GM19035 (cell line): ENCODE measurements around the gene KLK11.

Experiments
- ATAC-seq: cut with Tn5 transposase; IDR thresholded peaks from one replicate; pipeline ENCODE4 v1.9.1; 2021; ENCODE audit not compliant: unreplicated experiment

Gene KLK11

DNA sequence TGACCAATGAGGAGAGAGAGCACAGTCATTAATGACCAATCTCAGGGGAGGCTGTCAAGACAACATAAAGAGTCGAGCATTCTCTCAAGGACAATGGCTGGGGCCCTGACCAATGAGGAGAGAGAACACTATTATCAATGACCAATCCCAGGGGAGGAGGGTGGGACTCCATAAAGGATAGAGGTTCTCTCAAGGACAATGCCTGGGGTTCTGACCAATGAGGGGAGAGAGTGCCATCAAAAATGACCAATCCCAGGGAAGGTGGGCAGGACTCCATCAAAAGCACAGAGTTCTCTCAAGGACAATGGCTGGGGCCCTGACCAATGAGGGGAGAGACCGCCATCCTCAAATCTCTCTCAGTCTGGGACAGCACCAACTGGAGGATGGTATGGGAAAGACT is 3.3 kb upstream of the KLK11 start:
- no peak for ATAC-seq

GRCh38 chr19:51027873-51028272 is 1.5 kb upstream of the KLK11 start:
- no peak for ATAC-seq

- no peak for ATAC-seq
Measured at GRCh38 chr19:51027126-51027806, 850 bp upstream of the KLK11 start.

DNA sequence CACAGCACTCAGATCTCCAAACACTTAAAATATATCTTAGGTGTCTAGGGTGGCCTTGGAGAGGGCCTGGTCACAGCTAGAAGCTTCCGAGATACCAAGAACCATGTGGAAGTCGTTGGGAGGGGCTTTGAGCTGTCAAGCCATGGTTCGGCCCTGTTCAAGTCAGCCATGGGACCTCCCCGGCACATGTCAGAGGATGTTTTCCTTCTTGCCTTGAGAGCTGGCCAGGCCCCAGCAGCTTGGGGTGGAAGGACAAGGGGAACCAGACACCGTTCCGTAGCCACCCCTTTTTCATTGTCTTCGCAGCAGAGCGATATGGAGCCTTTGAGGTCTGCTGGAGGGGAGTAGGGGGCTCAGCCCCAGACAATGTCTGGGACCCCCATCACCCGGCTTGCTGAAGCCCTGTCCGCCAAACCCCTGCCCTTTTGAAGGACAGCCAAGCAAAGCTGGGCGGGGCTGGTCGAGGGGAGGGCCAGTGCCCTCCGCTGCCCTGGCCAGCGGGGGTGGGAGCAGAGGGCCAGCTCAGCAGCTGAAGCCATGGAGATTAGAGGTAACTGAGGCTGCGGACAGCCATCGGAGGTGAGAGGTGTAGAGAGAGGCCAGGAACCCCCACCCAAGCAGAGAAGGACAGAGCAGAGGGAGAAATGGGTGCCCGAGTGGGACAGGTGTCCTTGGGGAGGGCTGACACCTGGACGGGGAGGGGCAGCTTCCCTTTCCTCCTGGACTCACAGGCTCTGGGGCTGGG is 435 bp downstream of the KLK11 start:
- ATAC-seq: no peak

- no peak for ATAC-seq
Measured at GRCh38 chr19:51025401-51025800, 1.0 kb downstream of the KLK11 start.

DNA sequence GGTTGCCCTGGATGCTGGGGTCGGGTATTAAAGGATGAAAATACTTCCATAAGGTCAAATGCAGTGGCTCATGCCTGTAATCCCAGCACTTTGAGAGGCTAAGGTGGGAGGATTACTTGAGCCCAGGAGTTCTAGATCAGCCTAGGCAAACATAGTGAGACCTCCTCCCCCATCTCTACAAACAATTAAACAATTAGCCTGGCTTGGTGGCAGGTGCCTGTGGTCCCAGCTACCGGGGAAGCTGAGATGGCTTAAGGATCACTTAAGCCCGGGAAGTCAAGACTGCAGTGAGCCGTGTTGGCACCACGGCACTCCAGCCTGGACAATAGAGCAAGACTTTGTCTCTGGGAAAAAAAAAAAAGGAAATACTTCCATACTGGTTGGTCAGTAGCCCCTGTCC is 1.5 kb downstream of the KLK11 start:
- ATAC-seq: no peak

DNA sequence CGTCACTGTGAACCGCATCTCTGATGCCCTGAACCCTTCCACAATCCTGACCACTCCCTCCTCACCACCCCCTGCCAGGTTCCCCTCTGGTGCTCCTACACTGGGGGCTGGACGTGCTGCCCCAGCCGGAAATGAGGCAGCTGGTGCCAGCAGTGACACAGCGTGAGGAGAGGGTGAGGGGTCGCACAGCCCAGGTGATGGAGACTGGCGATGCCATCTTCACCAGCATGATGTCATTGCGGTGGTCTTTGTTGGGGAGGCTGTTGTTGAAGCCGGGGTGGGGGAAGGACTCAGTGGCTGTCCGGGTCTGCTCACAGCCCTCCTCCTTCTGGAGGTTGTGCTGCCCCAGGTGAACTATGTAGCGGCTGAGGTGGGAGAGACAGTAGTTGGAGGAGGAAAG is 2.5 kb downstream of the KLK11 start:
- no peak for ATAC-seq

DNA sequence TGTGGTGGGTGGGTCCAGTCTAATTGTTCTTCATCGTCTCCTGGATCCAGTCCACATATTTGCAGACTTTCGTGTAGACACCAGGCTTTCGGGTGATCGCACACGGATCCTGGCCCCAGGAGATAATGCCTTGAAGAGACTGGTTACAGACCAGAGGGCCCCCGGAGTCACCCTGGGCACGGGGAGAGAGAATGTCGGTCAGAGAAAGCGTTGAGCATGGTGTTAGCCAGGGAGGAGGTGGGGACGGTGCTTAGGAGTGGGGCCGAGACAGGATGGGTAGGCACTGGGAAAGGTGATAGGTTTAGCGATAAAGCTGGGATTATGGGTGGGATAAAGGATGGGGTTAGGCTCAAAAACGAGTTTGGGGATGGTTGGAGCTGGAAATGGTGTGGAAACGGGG is 3.9 kb downstream of the KLK11 start:
- no peak for ATAC-seq

DNA sequence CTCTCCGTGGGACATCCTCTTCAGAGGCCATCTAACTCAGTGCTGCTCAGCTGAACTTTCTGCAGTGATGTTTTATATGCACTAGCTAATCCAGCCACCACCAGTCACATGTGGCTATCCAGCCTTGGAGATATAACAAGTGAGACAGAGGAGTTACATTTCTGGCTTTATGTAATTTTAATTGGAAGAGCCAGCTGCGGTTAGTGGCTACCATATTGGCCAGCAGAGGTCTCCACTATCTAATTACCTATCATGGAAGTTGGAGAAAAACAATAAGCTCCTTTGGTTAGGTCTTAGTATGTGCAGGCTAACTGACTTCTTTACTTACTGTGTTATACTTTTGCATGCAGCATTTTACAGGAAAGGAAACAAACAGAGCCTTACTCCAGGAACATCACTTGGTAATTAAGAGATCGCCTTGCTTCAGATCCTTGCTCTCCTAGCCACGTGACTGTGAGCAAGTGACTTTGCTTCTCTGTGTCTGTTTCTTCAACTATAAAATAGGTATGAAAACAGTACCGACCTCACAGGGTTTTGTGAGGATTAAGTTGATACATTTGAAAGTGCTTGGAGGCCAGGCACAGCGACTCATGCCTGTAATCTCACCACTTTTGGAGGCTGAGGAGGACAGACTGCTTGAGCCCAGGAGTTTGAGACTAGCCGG is 5.3 kb downstream of the KLK11 start:
- no peak for ATAC-seq

GRCh38 chr19:51019544-51019925 is 6.9 kb downstream of the KLK11 start, which contains the start of gene KLK10:
Gene KLK10, minus strand, starts transcription at chr19:51019709. Its CDS starts 579 bp downstream, at chr19:51019130.
- no peak for ATAC-seq

GRCh38 chr19:51018745-51019543 is 7.5 kb downstream of the KLK11 start:
- no peak for ATAC-seq

DNA sequence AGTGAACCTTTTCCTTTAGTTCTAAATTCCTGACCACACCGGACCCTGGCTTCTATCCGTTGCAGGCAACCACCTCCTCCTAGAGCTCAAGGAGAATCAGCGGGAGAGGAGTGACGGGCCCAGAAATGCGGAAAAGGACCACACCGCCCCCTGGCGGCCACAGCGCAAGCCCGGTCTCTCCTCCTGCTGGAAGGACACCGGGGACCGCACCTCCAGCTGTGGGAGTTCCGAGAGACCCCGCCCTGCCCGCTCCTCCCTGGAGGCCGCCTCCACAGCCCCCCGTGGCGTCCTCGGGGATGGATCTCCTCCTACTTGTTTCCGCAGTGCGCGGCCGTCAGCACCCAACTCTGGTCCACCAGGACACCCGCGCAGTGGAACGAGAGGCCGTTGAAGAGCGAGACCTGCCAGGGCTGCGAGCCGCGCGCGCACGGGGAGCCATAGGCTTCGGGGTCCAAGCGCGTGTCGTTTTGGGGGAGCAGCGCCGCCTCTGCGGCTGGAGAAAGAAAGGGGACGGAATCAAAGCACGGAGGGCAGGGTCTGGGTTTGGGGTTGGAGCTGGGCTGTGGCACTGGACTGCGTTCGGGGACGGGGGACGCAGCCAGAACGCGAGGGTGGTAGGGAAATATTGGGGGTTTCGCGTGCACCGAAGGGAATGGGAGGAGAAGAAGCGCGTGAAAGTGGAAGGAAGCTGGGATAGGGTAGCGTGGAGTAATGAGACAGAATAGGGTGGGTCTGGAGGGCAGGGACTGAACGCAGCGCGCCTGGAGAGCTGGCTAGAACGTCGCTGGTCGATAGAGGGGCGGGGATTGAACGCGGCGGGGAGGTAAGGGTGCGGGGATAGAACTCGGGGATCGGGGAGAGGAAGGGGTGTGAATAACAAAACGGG is 9.4 kb downstream of the KLK11 start:
- no peak for ATAC-seq

DNA sequence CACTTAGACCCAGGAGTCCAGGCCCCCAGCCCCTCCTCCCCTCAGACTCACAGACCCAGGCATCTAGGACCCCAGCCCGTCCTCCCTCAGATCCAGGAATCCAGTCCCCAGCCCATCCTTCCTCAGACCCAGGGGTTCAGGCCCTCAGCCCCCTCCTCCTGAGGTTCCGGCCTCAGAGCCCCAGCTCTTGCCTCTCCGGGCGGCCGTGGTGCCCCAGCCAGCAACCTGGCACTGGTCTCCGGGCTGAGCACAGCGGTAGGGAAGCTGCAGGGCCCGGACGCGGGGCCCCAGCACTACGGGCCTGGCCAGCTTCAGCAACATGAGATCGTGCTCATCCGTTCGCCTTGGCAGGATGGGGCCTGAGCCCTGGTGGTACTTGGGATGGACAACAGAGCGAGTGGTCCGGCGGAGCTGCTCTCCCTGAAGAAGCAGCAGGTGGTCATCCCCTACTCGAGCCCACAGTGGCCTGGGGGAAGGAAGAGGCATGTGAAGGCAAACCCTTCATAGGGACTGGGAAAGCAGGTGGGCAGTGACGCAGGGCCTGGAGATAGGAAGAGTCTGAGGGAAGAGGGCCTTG is 10.6 kb downstream of the KLK11 start:
- no peak for ATAC-seq

GRCh38 chr19:51014242-51014641 is 12.2 kb downstream of the KLK11 start:
- ATAC-seq: no peak

DNA sequence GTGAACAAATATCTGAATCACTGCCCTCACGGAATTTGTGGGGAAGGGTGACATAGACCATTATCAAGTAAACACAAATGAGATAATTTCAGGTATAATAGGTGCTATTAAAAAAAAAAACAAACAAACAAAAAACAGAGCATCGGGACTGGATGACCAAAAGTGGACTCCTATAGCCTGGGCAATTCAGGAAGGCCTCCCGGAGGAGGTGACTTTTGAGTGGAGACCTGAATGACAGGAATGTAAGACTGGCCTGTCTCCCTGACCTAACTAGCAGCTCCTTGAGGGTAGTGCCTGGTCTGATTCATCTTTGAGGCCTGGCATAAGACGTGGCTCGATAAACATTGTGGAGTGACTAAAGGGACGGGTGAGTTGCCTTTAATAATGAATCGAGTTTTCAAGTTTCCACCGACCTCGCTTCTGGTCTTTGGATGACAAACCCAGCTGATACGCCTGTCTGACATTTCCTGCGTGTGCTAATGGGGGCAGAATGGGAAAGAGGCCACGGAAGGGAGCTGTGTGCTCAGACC is 13.7 kb downstream of the KLK11 start:
- no peak for ATAC-seq

GRCh38 chr19:51010066-51010795 is 16.2 kb downstream of the KLK11 start:
- no peak for ATAC-seq

- no peak for ATAC-seq
Measured at GRCh38 chr19:51009061-51009891, 17.1 kb downstream of the KLK11 start.

DNA sequence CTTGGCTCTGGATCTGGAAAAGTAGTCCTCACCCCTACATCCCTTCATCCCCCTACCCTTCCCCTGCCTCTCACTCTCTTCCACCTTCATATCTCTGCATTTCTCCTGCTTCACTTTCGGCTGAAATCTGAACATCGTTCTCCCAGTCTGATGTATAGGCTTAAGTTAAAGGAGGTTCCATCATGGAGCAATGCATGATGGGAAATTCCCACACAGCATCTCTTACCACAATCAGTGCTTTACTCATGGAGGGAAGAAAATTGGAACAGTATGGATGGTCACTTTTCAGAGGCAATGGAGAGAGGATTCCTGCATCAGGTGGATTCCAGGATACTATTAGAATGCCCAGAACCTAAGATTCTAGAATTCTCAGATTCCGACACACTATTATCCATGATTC is 18.9 kb downstream of the KLK11 start:
- ATAC-seq: no peak
